Ishikawa (cell line): ENCODE results near the gene SYT1.

Experiments used
- CEBPB ChIP-seq: IDR thresholded peaks from 2 replicates; pipeline ENCODE4 v1.6.1; 2012
- CREB1 ChIP-seq: IDR thresholded peaks from 2 replicates; pipeline ENCODE4 v1.6.1; 2012; ENCODE audit warnings: low read depth
- EGR1 ChIP-seq: IDR thresholded peaks from 2 replicates; pipeline ENCODE4 v1.6.1; 2012
- EP300 ChIP-seq: IDR thresholded peaks from 2 replicates; pipeline ENCODE4 v1.6.1; 2012; ENCODE audit warnings: borderline replicate concordance
- FOXM1 ChIP-seq: IDR thresholded peaks from 2 replicates; pipeline ENCODE4 v1.6.1; 2012; ENCODE audit warnings: low read depth, borderline replicate concordance
- NFIC ChIP-seq: IDR thresholded peaks from 2 replicates; pipeline ENCODE4 v1.6.1; 2012
- RAD21 ChIP-seq: IDR thresholded peaks from 2 replicates; pipeline ENCODE4 v1.6.1; 2012; ENCODE audit warnings: low read depth
- REST ChIP-seq: IDR thresholded peaks from 2 replicates; pipeline ENCODE4 v1.6.1; 2012; ENCODE audit warnings: low read depth, mild to moderate bottlenecking
- TAF1 ChIP-seq: IDR thresholded peaks from 2 replicates; pipeline ENCODE4 v1.6.1; 2012; ENCODE audit warnings: low read depth, mild to moderate bottlenecking
- TCF12 ChIP-seq: IDR thresholded peaks from 2 replicates; pipeline ENCODE4 v1.6.1; 2012; ENCODE audit warnings: low read depth
- TEAD4 ChIP-seq: IDR thresholded peaks from 2 replicates; pipeline ENCODE4 v1.6.1; 2012
- YY1 ChIP-seq: IDR thresholded peaks from 2 replicates; pipeline ENCODE4 v1.6.1; 2012; ENCODE audit warnings: low read depth
- ZBTB7A ChIP-seq: IDR thresholded peaks from 2 replicates; pipeline ENCODE4 v1.6.1; 2012; ENCODE audit warnings: low read depth
- TF ChIP-seq, protein P1 (sequence below): IDR thresholded peaks from 2 replicates; pipeline ENCODE4 v1.6.1; 2012
- TF ChIP-seq, protein P2 (sequence below): IDR thresholded peaks from 2 replicates; pipeline ENCODE4 v1.6.1; 2012

The SYT1 gene

DNA sequence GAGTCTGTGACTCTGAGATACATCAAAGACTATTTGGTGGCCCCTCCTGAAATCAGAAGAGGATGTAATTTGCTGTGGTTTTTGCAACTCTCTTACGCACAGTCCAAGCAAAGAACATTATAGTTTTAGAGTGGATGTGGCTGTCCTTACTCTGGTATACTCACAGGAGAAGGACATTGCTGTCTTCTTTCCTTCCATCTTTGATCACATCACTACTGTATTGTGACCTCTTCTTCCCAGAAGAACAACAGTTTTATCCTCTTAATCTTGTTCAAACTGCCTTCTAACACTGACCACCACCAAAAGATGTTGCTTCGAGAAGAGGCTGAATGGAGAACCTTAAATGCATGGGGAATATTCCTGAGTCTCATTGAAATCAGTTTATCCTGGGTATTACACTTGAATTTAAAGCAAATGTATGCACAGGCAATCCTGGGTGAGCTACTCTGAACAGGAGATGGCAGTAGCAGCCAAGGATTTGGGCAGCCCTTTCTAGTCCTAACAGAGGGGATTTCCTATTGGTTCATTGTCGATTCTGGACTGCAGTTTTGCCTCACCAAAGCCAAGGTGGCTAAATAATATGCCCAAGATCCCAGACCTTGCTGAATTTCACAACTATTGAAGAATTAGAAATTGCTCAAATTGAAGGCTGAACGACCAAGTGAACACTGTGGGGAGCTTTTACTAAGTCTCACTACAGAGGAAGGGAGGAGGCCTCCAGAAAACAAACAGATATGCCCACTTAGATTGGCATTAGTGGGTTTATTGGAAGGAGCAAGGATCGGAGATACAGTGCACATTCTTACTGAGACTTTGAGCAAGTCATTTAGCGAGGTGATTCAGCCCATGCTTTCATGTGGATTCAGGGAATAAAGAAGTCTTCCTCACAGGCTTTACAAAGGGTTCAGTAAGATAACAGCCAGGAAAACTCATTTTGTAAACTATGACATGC is 543.4 kb downstream of the SYT1 start:
- no peak for TF ChIP-seq TAF1
- no peak for TF ChIP-seq YY1
- no peak for TF ChIP-seq TCF12
- TF ChIP-seq RAD21 = peak; percentile 95
- no peak for TF ChIP-seq REST
- TF ChIP-seq TEAD4 = no peak
- TF ChIP-seq ZBTB7A = no peak

- TF ChIP-seq YY1 (no peak), TEAD4 (no peak), EP300 (no peak), CEBPB (no peak), RAD21 (no peak), TCF12 (no peak), ZBTB7A (no peak), REST (no peak), FOXM1 (no peak), TAF1 (no peak), NFIC (no peak), EGR1 (no peak), CREB1 (no peak)
- TF ChIP-seq, protein P1, sequence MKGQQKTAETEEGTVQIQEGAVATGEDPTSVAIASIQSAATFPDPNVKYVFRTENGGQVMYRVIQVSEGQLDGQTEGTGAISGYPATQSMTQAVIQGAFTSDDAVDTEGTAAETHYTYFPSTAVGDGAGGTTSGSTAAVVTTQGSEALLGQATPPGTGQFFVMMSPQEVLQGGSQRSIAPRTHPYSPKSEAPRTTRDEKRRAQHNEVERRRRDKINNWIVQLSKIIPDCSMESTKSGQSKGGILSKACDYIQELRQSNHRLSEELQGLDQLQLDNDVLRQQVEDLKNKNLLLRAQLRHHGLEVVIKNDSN = no peak
- TF ChIP-seq, protein P2, sequence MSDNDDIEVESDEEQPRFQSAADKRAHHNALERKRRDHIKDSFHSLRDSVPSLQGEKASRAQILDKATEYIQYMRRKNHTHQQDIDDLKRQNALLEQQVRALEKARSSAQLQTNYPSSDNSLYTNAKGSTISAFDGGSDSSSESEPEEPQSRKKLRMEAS = no peak
Measured at GRCh38 chr12:79408689-79409088, 544.1 kb downstream of the SYT1 start.

- TF ChIP-seq RAD21 (no peak), CEBPB (no peak), EGR1 (no peak), TCF12 (no peak), EP300 (peak; percentile 21; the same call in 1 of the 2 replicates), REST (no peak), NFIC (peak; percentile 35; the same call in 1 of the 2 replicates), TAF1 (no peak), YY1 (no peak), FOXM1 (no peak), ZBTB7A (no peak), TEAD4 (peak; percentile 56), CREB1 (no peak)
- TF ChIP-seq, protein P1 = no peak
- TF ChIP-seq, protein P2 = no peak
Measured at GRCh38 chr12:79409562-79409961, 545.0 kb downstream of the SYT1 start.

GRCh38 chr12:79411791-79412190 is 547.2 kb downstream of the SYT1 start:
- TF ChIP-seq TEAD4 (no peak), REST (no peak), ZBTB7A (no peak), CEBPB (no peak), FOXM1 (no peak), NFIC (no peak)
- TF ChIP-seq, protein P1 = no peak
